ENCODE measurements around the gene IFFO2.

GRCh38 chr1:18866314-18866713 lies 90.2 kb downstream of the IFFO2 start:
- no peak for TF ChIP-seq CTCF (IDR thresholded peaks at IDR 0.05)
- TF ChIP-seq POLR2A (IDR thresholded peaks at IDR 0.05): no peak
